ENCODE measurements around the gene HDDC3. TPM values are rescaled to one million over a fixed set of nuclear protein-coding genes. Genes with fewer than 3 reads are reported as not detected.

The HDDC3 gene
- total RNA-seq, 1 experiment from 2014 or later, result 13.3 TPM

DNA sequence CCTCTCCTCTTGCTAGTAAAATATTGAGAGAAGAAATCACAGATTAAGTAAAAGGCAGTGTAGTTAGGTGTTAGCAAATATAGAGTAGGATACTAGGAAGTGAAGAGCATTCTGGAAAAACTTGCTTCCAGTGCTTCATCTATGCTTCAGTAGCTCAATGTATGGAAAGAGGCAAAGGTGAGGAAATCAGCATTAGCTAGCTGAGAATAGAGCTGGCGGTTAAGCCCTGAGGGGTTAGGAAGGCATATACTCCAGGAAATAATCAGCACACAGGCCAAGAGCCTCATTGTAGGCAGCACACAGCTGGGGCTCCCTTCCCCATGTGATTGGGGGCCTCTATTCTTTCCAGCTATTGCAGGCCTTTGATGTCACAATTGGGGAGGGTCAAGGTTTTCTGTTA is 36.1 kb upstream of the HDDC3 start:
- Histone ChIP-seq H2BK15ac (ENCODE audit: low read depth, low read length) (no peak overlapping the region), H3K27ac (ENCODE audit: insufficient read length, low read depth, low read length) (no peak overlapping the region), H3K9me3 (ENCODE audit: control insufficient read depth, low read depth, low read length) (no peaks in the 10 kb centered on the region), H2AFZ (ENCODE audit: low read length) (no peak overlapping the region), H3K23ac (ENCODE audit: insufficient read length, low read depth, low read length) (no peak overlapping the region), H2AK5ac (ENCODE audit: insufficient read length, low read length) (no peak overlapping the region), H3K4me1 (ENCODE audit: insufficient read depth, low read length) (no peaks in the 10 kb centered on the region), H4K5ac (ENCODE audit: insufficient read length, low read depth, low read length) (no peak overlapping the region), H4K8ac (replicated peaks; ENCODE audit: insufficient read length, low read depth, low read length) (no peak overlapping the region), H2BK20ac (ENCODE audit: low read depth, low read length, poor library complexity, severe bottlenecking) (no peak overlapping the region), H2BK12ac (ENCODE audit: insufficient read length, low read depth, low read length) (no peak overlapping the region), H3K27me3 (ENCODE audit: insufficient read depth, low read length) (no peaks in the 10 kb centered on the region), H2BK120ac (ENCODE audit: low read depth, low read length, poor library complexity, severe bottlenecking) (no peak overlapping the region), H3K4me2 (ENCODE audit: insufficient read depth, insufficient read length, low read length) (no peak overlapping the region), H3K56ac (ENCODE audit: insufficient read length, low read depth, low read length) (no peak overlapping the region), H3K9ac (ENCODE audit: extremely low read depth, insufficient read length, low read length) (no peak overlapping the region), H3K4ac (ENCODE audit: low read depth, low read length) (no peak overlapping the region), H4K91ac (ENCODE audit: insufficient read length, low read depth, low read length) (no peak overlapping the region), H3K18ac (ENCODE audit: insufficient read length, low read depth, low read length) (no peak overlapping the region), H3K79me2 (ENCODE audit: insufficient read depth, low read length) (no peaks in the 10 kb centered on the region), H3K14ac (ENCODE audit: insufficient read depth, low read length) (no peak overlapping the region), H3K79me1 (ENCODE audit: insufficient read depth, low read depth, low read length, poor library complexity, severe bottlenecking) (no peaks in the 10 kb centered on the region), H3K23me2 (ENCODE audit: insufficient read length, low read depth, low read length, poor library complexity, severe bottlenecking) (no peaks in the 10 kb centered on the region), H3T11ph (ENCODE audit: low read length) (no peak overlapping the region), H2BK5ac (ENCODE audit: insufficient read length, low read length) (no peak overlapping the region), H4K20me1 (ENCODE audit: control insufficient read depth, insufficient read depth, insufficient read length) (no peaks in the 10 kb centered on the region)
- WGBS (ENCODE audit: extremely low coverage, insufficient read length, low lambda C conversion rate), result no CpG with 5 or more reads among the region's 1 CpG
- TF ChIP-seq, protein P1, sequence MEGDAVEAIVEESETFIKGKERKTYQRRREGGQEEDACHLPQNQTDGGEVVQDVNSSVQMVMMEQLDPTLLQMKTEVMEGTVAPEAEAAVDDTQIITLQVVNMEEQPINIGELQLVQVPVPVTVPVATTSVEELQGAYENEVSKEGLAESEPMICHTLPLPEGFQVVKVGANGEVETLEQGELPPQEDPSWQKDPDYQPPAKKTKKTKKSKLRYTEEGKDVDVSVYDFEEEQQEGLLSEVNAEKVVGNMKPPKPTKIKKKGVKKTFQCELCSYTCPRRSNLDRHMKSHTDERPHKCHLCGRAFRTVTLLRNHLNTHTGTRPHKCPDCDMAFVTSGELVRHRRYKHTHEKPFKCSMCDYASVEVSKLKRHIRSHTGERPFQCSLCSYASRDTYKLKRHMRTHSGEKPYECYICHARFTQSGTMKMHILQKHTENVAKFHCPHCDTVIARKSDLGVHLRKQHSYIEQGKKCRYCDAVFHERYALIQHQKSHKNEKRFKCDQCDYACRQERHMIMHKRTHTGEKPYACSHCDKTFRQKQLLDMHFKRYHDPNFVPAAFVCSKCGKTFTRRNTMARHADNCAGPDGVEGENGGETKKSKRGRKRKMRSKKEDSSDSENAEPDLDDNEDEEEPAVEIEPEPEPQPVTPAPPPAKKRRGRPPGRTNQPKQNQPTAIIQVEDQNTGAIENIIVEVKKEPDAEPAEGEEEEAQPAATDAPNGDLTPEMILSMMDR (conservative IDR thresholded peaks at IDR 0.05), result no peak
- H3K9me3 Mint-ChIP-seq, result no peaks in the 10 kb centered on the region
- H3K4me3 Mint-ChIP-seq, result no peak overlapping the region
- no peak for DNase-seq
- peaks cover 39 to 83% (median 76%) of the 10 kb centered on the region in 3 experiments; a peak in 6 of 7 replicates for H3K36me3 Mint-ChIP-seq (ENCODE audit: insufficient read depth in 1 of 3, low read depth in 3 of 3)
- no peaks in the 10 kb centered on the region for H3K27me3 Mint-ChIP-seq (ENCODE audit: low read depth)
- no peaks in the 10 kb centered on the region for H3K4me1 Mint-ChIP-seq
- H3K27ac Mint-ChIP-seq, result peak overlapping the region in 1 of 3 experiments; percentile 41; a peak in 1 of 7 replicates
